Measurements from ENCODE around the gene EGFLAM. TPM values are rescaled to one million over a fixed set of nuclear protein-coding genes. Genes with fewer than 3 reads are reported as not detected.

Gene EGFLAM
- total RNA-seq, 1 experiment from 2014 or later: not detected

GRCh38 chr5:38396766-38397165, 138.4 kb downstream of the EGFLAM start:
- Histone ChIP-seq H3K27me3 (replicated peaks; ENCODE audit: control insufficient read depth, insufficient read depth, low read length) (no peaks in the 10 kb centered on the region), H3K4me1 (no peaks in the 10 kb centered on the region), H3K36me3 (ENCODE audit: control insufficient read depth, insufficient read depth, low read length) (no peaks in the 10 kb centered on the region), H3K9me3 (no peaks in the 10 kb centered on the region), H3K4me3 (ENCODE audit: low read depth, low read length) (no peak overlapping the region)
- Mint-ChIP-seq H3K27ac (ENCODE audit: unreplicated experiment) (no peak overlapping the region), H3K27me3 (ENCODE audit: insufficient read depth, unreplicated experiment) (peaks cover 18% of the 10 kb centered on the region), H3K9me3 (ENCODE audit: unreplicated experiment) (no peaks in the 10 kb centered on the region), H3K4me1 (ENCODE audit: low read depth, unreplicated experiment) (no peaks in the 10 kb centered on the region), H3K4me3 (ENCODE audit: unreplicated experiment) (no peak overlapping the region), H3K36me3 (ENCODE audit: insufficient read depth, unreplicated experiment) (no peaks in the 10 kb centered on the region)
- TF ChIP-seq CTCF (IDR thresholded peaks at IDR 0.05; ENCODE audit: insufficient read depth in 1 of 2, low read depth in 1 of 2, low read length in 1 of 2, severe bottlenecking in 1 of 2, unreplicated experiment in 1 of 2): no peak
- BruUV-seq (replicated peaks): no TSS peak
- POLR2A ChIA-PET: no interaction called here
- CTCF ChIA-PET: interaction anchor here (1.7 kb wide), 1 partner anchor 14 kb away, joined by 5 read pairs; no protein-coding TSS in a partner anchor
- intact Hi-C loops (cut with micrococcal nuclease; ENCODE audit: unreplicated experiment): no loop called here
- DNase-seq: no peak

- no peaks in the 10 kb centered on the region for H3K4me1 Mint-ChIP-seq (ENCODE audit: low read depth, unreplicated experiment)
- H3K27me3 Mint-ChIP-seq (ENCODE audit: insufficient read depth, unreplicated experiment): peaks cover 39% of the 10 kb centered on the region
- H3K36me3 Mint-ChIP-seq (ENCODE audit: insufficient read depth, unreplicated experiment): no peaks in the 10 kb centered on the region
- no peaks in the 10 kb centered on the region for H3K36me3 ChIP-seq (ENCODE audit: control insufficient read depth, insufficient read depth, low read length)
- no peak overlapping the region for H3K4me3 Mint-ChIP-seq (ENCODE audit: unreplicated experiment)
- TF ChIP-seq CTCF (IDR thresholded peaks at IDR 0.05; ENCODE audit: insufficient read depth in 1 of 2, low read depth in 1 of 2, low read length in 1 of 2, severe bottlenecking in 1 of 2, unreplicated experiment in 1 of 2): no peak
- H3K27ac Mint-ChIP-seq (ENCODE audit: unreplicated experiment): no peak overlapping the region
- H3K27me3 ChIP-seq (replicated peaks; ENCODE audit: control insufficient read depth, insufficient read depth, low read length): no peaks in the 10 kb centered on the region
- no peaks in the 10 kb centered on the region for H3K9me3 Mint-ChIP-seq (ENCODE audit: unreplicated experiment)
- intact Hi-C loops (cut with micrococcal nuclease; ENCODE audit: unreplicated experiment): no loop called here
- no TSS peak for BruUV-seq (replicated peaks)
- no peak overlapping the region for H3K4me3 ChIP-seq (ENCODE audit: low read depth, low read length)
- no peak for DNase-seq
- ChIA-PET CTCF (no interaction called here), POLR2A (no interaction called here)
- H3K4me1 ChIP-seq: no peaks in the 10 kb centered on the region
- no peaks in the 10 kb centered on the region for H3K9me3 ChIP-seq
Observed at GRCh38 chr5:38400365-38400764, 142.0 kb downstream of the EGFLAM start.

- DNase-seq: no peak
- no peak for TF ChIP-seq CTCF (IDR thresholded peaks at IDR 0.05; ENCODE audit: insufficient read depth in 1 of 2, low read depth in 1 of 2, low read length in 1 of 2, severe bottlenecking in 1 of 2, unreplicated experiment in 1 of 2)
- CTCF ChIA-PET: no interaction called here
- H3K9me3 Mint-ChIP-seq (ENCODE audit: unreplicated experiment): no peaks in the 10 kb centered on the region
- POLR2A ChIA-PET: no interaction called here
- no peaks in the 10 kb centered on the region for H3K36me3 ChIP-seq (ENCODE audit: control insufficient read depth, insufficient read depth, low read length)
- H3K4me3 ChIP-seq (ENCODE audit: low read depth, low read length): no peak overlapping the region
- H3K36me3 Mint-ChIP-seq (ENCODE audit: insufficient read depth, unreplicated experiment): no peaks in the 10 kb centered on the region
- H3K9me3 ChIP-seq: no peaks in the 10 kb centered on the region
- no peaks in the 10 kb centered on the region for H3K27me3 ChIP-seq (replicated peaks; ENCODE audit: control insufficient read depth, insufficient read depth, low read length)
- no peaks in the 10 kb centered on the region for H3K4me1 Mint-ChIP-seq (ENCODE audit: low read depth, unreplicated experiment)
- BruUV-seq (replicated peaks): no TSS peak
- no peak overlapping the region for H3K27ac Mint-ChIP-seq (ENCODE audit: unreplicated experiment)
- H3K27me3 Mint-ChIP-seq (ENCODE audit: insufficient read depth, unreplicated experiment): peaks cover 43% of the 10 kb centered on the region
- no peaks in the 10 kb centered on the region for H3K4me1 ChIP-seq
- no peak overlapping the region for H3K4me3 Mint-ChIP-seq (ENCODE audit: unreplicated experiment)
- intact Hi-C loops (cut with micrococcal nuclease; ENCODE audit: unreplicated experiment): no loop called here
Observed at GRCh38 chr5:38401145-38401544, 142.8 kb downstream of the EGFLAM start.

All from Caco-2 (cell line).